WI38 (cell line): ENCODE measurements around the gene IAH1.

ENCODE experiments used
- H3K4me3 ChIP-seq: 2 replicates; pipeline ENCODE4 v1.5.1; 2011; ENCODE audit warnings: low read depth, mild to moderate bottlenecking, control low read depth, low read length
- TF ChIP-seq, protein P1 (sequence below): IDR thresholded peaks from 2 replicates; pipeline ENCODE4 v1.5.1; 2012; ENCODE audit warnings: low read depth, mild to moderate bottlenecking, control low read depth, low read length

Gene IAH1

GRCh38 chr2:9462886-9463697, 11.3 kb upstream of the IAH1 start:
- TF ChIP-seq, protein P1, sequence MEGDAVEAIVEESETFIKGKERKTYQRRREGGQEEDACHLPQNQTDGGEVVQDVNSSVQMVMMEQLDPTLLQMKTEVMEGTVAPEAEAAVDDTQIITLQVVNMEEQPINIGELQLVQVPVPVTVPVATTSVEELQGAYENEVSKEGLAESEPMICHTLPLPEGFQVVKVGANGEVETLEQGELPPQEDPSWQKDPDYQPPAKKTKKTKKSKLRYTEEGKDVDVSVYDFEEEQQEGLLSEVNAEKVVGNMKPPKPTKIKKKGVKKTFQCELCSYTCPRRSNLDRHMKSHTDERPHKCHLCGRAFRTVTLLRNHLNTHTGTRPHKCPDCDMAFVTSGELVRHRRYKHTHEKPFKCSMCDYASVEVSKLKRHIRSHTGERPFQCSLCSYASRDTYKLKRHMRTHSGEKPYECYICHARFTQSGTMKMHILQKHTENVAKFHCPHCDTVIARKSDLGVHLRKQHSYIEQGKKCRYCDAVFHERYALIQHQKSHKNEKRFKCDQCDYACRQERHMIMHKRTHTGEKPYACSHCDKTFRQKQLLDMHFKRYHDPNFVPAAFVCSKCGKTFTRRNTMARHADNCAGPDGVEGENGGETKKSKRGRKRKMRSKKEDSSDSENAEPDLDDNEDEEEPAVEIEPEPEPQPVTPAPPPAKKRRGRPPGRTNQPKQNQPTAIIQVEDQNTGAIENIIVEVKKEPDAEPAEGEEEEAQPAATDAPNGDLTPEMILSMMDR = no peak
- no peak overlapping the region for H3K4me3 ChIP-seq

DNA sequence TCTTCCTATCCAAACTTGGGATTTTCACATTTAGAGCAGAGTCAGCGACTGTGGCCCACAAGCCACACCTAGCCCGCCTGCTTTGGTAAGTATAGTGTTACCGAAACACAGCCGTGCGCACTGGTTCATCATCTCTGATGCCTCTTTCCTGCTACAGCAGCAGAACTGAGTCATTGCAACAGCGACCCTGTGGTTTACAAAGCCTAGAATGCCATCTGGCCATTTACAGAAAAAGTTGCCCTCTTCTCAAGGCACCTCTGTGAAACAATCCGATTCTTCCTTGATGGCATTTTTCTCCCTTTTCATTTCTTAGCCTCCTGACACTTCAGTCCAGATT, 10.7 kb upstream of the IAH1 start:
- TF ChIP-seq, protein P1 = no peak

GRCh38 chr2:9465170-9465569, 9.2 kb upstream of the IAH1 start:
- no peak overlapping the region for H3K4me3 ChIP-seq
- TF ChIP-seq, protein P1 = no peak

More for the DNA sequence above, 10.7 kb upstream of the IAH1 start:
- H3K4me3 ChIP-seq = no peak overlapping the region

GRCh38 chr2:9466147-9466683, 8.1 kb upstream of the IAH1 start:
- no peak overlapping the region for H3K4me3 ChIP-seq
- TF ChIP-seq, protein P1 = no peak

- TF ChIP-seq, protein P1 = no peak
- no peak overlapping the region for H3K4me3 ChIP-seq
These were observed 6.7 kb upstream of the IAH1 start for GRCh38 chr2:9467687-9468086.

- TF ChIP-seq, protein P1 = no peak
- H3K4me3 ChIP-seq = no peak overlapping the region
These were observed 3.1 kb upstream of the IAH1 start for GRCh38 chr2:9471206-9471605.

- TF ChIP-seq, protein P1 = no peak
- no peak overlapping the region for H3K4me3 ChIP-seq
These were observed 1.8 kb upstream of the IAH1 start for GRCh38 chr2:9472511-9472910.
